GM06990 (cell line): ENCODE measurements around the gene NDC80.

Source experiments
- DNase-seq: peaks from one replicate; pipeline ENCODE4 v3.0.0-alpha.2; 2011; ENCODE audit not compliant: insufficient read length; ENCODE audit errors: extremely low read depth
- H3K27me3 ChIP-seq: replicated peaks from 2 replicates; pipeline ENCODE4 v1.6.0; 2011; ENCODE audit warnings: low read length; ENCODE audit not compliant: control insufficient read depth, insufficient read depth
- H3K36me3 ChIP-seq: 2 replicates; pipeline ENCODE4 v1.5.1; 2011; ENCODE audit warnings: low read length; ENCODE audit not compliant: control insufficient read depth, insufficient read depth
- H3K4me3 ChIP-seq: replicated peaks from 2 replicates; pipeline ENCODE4 v1.5.1; 2011; ENCODE audit warnings: low read depth, mild to moderate bottlenecking, control low read depth, low read length
- TF ChIP-seq, protein P1 (sequence below): IDR thresholded peaks from 2 replicates; pipeline ENCODE4 v1.5.1; 2011; ENCODE audit warnings: low read length, control low read depth, mild to moderate bottlenecking, inconsistent platforms; ENCODE audit not compliant: insufficient read depth, poor library complexity, severe bottlenecking

The NDC80 gene

DNA sequence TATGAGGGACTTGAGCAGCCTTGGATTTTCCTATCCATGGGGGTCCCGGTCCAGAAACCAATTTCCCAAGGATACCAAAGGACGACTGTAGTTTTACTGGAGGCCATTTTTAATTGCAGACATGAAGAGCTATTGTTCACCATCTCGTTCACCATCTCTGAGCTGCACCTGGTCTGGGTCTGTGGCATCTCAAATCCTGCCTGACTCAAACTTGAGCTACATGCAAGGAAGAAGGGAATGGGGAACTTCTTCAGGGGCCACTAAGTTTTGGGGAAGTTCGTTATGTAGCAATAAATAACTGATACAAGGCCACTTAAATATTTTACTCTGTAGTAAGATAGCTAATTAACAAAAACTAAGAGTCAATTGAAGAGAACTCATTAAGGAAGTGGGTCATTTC, 82.1 kb downstream of the NDC80 start:
- Histone ChIP-seq H3K4me3 (no peak overlapping the region), H3K27me3 (no peaks in the 10 kb centered on the region), H3K36me3 (no peaks in the 10 kb centered on the region)
- TF ChIP-seq, protein P1, sequence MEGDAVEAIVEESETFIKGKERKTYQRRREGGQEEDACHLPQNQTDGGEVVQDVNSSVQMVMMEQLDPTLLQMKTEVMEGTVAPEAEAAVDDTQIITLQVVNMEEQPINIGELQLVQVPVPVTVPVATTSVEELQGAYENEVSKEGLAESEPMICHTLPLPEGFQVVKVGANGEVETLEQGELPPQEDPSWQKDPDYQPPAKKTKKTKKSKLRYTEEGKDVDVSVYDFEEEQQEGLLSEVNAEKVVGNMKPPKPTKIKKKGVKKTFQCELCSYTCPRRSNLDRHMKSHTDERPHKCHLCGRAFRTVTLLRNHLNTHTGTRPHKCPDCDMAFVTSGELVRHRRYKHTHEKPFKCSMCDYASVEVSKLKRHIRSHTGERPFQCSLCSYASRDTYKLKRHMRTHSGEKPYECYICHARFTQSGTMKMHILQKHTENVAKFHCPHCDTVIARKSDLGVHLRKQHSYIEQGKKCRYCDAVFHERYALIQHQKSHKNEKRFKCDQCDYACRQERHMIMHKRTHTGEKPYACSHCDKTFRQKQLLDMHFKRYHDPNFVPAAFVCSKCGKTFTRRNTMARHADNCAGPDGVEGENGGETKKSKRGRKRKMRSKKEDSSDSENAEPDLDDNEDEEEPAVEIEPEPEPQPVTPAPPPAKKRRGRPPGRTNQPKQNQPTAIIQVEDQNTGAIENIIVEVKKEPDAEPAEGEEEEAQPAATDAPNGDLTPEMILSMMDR, result no peak
- no peak for DNase-seq

DNA sequence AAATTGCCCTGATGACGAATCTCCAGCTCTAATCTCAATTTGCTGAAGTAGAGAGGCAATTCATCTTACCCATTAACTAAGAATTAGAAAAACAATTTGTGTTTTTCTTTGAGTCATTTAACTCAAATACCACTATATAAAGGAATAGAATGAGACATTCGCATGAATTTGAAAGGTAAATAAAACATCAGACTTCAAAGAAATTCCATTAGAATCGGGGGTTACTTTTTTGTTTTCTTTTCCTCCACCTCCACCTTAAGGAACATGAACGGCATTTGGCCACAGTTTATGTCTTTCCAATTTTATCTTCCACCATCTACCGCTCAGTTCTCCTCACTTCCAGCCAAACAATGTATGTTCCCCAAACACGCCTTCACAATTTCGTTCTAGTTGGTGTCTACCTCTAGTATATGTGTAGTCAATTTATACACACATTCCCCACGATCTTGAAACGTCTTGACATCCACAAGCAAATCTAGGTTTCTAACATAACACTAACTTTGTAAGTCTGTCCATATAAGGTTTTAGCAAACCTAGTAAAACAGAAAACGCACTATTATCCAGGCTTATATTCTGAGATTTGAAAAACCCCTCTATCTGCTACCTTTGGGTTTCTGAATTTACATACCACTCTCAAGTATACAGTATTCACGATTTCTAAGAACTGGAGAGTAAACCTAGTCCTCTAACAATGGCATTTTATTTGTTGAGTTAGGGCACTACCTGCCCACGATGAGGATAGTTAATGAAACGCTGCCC, 83.0 kb downstream of the NDC80 start:
- Histone ChIP-seq H3K4me3 (peak overlapping the region; percentile 98), H3K36me3 (no peaks in the 10 kb centered on the region), H3K27me3 (no peaks in the 10 kb centered on the region)
- no peak for DNase-seq
- TF ChIP-seq, protein P1, result no peak

DNA sequence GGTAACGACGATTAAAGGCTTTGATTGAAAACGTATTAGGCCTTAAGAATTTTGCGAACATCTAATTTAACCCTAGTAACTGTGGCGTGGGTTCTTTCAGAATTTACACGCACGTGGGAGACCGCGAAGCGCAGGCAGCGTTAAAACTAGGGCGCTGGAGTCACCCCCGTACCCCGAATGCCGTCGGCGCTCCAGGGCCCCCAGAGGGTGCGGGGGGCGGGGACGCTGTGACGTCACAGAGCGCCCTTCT, 83.5 kb downstream of the NDC80 start:
- TF ChIP-seq, protein P1, result no peak
- peak overlapping the region; percentile 98 for H3K4me3 ChIP-seq
- no peak for DNase-seq
- H3K27me3 ChIP-seq, result no peaks in the 10 kb centered on the region
- no peaks in the 10 kb centered on the region for H3K36me3 ChIP-seq

DNA sequence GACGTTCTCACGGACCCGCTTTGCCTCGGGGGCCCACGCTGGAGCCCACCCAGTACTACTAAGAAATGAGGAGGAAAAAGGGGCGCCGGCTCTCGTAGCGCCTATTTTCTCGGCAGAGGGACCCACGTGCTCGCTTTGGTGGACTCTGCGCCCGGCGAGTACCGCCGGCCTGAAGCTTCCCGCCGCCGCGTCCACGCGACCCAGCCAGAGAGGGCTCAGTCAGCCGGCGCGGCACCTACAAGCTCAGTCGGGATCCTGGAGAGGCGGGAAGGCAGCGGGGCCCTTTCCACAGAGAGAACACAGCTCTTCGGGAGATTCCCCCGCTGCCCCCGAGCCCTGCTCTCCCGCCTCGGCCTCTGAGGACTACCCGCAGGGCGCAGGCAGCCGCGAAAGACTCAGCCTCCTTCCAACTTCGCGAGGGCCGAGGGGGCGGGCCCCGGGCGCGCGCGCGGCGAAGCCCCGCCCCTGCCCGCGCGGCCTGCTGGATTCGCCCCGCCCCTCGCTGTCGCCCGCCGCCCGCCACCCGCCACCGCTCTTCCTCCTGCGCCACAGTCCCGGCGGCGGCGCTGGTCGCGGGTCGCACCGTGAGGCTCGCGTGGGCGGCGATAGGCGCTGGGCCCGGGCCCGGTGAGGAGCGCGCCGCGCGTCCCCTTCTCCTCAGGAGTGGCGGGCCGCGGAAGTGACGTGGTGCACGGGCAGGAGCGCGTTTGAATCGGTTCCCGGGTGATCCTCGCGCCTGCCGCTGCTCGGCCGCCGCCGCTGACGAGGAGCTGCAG, 84.0 kb downstream of the NDC80 start, which contains the start of gene SMCHD1:
SMCHD1 (plus strand) TSS at position 549 of the 776 bp plus-strand sequence. CDS start 350 bp downstream, outside the sequence.
- Histone ChIP-seq H3K36me3 (no peaks in the 10 kb centered on the region), H3K27me3 (no peaks in the 10 kb centered on the region), H3K4me3 (peak within 1 kb of the TSS; percentile 98)
- peak; percentile 94 for DNase-seq
- TF ChIP-seq, protein P1, result no peak

DNA sequence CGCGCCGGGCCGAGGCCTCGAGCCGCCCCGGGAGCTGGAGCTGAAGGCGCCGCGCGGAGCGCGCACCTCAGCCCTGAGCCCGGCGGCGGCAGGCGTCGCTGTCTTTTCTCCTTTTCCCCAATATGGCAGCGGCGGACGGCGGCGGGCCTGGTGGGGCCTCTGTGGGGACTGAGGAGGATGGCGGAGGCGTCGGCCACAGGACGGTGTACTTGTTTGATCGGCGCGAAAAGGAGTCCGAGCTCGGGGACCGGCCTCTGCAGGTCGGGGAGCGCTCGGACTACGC, 84.5 kb downstream of the NDC80 start:
- H3K27me3 ChIP-seq, result no peaks in the 10 kb centered on the region
- TF ChIP-seq, protein P1, result no peak
- no peaks in the 10 kb centered on the region; the same call in 1 of the 2 replicates for H3K36me3 ChIP-seq
- H3K4me3 ChIP-seq, result peak overlapping the region; percentile 98
- DNase-seq, result no peak
